WTC11 (cell line): ENCODE data around the gene BCORL1. TPM values are rescaled to one million over a fixed set of nuclear protein-coding genes. Genes with fewer than 3 reads are reported as not detected.

Experiments
- ATAC-seq: fragments of 200-7000 bp; cut with Tn5 transposase; 2 replicates; pipeline ENCODE4 v1.10.0; 2021; ENCODE audit warnings: mild to moderate bottlenecking, moderate library complexity
- CTCF ChIA-PET: fragments of 300-600 bp; sonication (Branson Sonifier 250); formaldehyde crosslinking; loops from one replicate; lab custom pipeline; 2021; ENCODE audit warnings: antibody characterized with exemption; lab: Charles Lee
- POLR2A ChIA-PET: fragments of 350-600 bp; sonication (Branson Sonifier 250); formaldehyde crosslinking; loops from one replicate; lab custom pipeline; 2021; ENCODE audit warnings: antibody characterized with exemption; lab: Charles Lee
- DNase-seq: peaks from one replicate; pipeline ENCODE4 v3.0.0; 2021; ENCODE audit warnings: low spot score
- H3K27ac Mint-ChIP-seq: 2 replicates; pipeline ENCODE4 v1.8.0; 2021; ENCODE audit warnings: mixed read lengths
- H3K27me3 Mint-ChIP-seq: 2 replicates; pipeline ENCODE4 v1.8.0; 2021; ENCODE audit warnings: low read depth, mild to moderate bottlenecking, moderate library complexity, mixed read lengths
- H3K36me3 Mint-ChIP-seq: 2 replicates; pipeline ENCODE4 v1.8.0; 2021; ENCODE audit warnings: mixed read lengths
- H3K4me1 Mint-ChIP-seq: 2 replicates; pipeline ENCODE4 v1.8.0; 2022; ENCODE audit warnings: mixed read lengths
- H3K4me3 Mint-ChIP-seq: 2 replicates; pipeline ENCODE4 v1.8.0; 2021; ENCODE audit warnings: mild to moderate bottlenecking, moderate library complexity, mixed read lengths
- H3K9me3 Mint-ChIP-seq: 2 replicates; pipeline ENCODE4 v1.8.0; 2021; ENCODE audit warnings: mixed read lengths
- AR ChIP-seq: fragments of 250-450 bp; sonication (Bioruptor Pico); IDR thresholded peaks from 2 replicates; pipeline ENCODE4 v1.9.0; 2021; ENCODE audit warnings: mild to moderate bottlenecking
- ARID4B ChIP-seq: sonication (generic); formaldehyde crosslinking; IDR thresholded peaks from 2 replicates; pipeline ENCODE4 v1.8.0; 2023; ENCODE audit warnings: missing genetic modification reagents, mild to moderate bottlenecking, borderline replicate concordance
- ATF3 ChIP-seq: sonication (generic); formaldehyde crosslinking; conservative IDR thresholded peaks from 2 replicates; pipeline ENCODE4 v1.8.1; 2022; ENCODE audit warnings: mild to moderate bottlenecking, missing genetic modification reagents
- CBFB ChIP-seq: sonication (generic); formaldehyde crosslinking; IDR thresholded peaks from 2 replicates; pipeline ENCODE4 v1.8.1; 2022; ENCODE audit warnings: mild to moderate bottlenecking, low read depth, missing genetic modification reagents
- CREM ChIP-seq: sonication (generic); formaldehyde crosslinking; IDR thresholded peaks from 2 replicates; pipeline ENCODE4 v1.8.1; 2022; ENCODE audit warnings: mild to moderate bottlenecking, missing genetic modification reagents, moderate library complexity
- E2F1 ChIP-seq: sonication (generic); formaldehyde crosslinking; IDR thresholded peaks from 2 replicates; pipeline ENCODE4 v1.8.0; 2022; ENCODE audit warnings: mild to moderate bottlenecking, missing genetic modification reagents
- NFATC4 ChIP-seq: fragments of 250-450 bp; sonication (Bioruptor Pico); IDR thresholded peaks from 2 replicates; pipeline ENCODE4 v1.9.0; 2021; ENCODE audit warnings: mild to moderate bottlenecking
- RORB ChIP-seq: fragments of 250-450 bp; sonication (Bioruptor Pico); IDR thresholded peaks from 2 replicates; pipeline ENCODE4 v1.9.0; 2021; ENCODE audit warnings: mild to moderate bottlenecking
- SMAD4 ChIP-seq: sonication (generic); formaldehyde crosslinking; IDR thresholded peaks from 2 replicates; pipeline ENCODE4 v1.8.0; 2022; ENCODE audit warnings: mild to moderate bottlenecking, missing genetic modification reagents
- SOX15 ChIP-seq: fragments of 250-450 bp; sonication (Bioruptor Pico); IDR thresholded peaks from 2 replicates; pipeline ENCODE4 v1.9.0; 2021; ENCODE audit warnings: mild to moderate bottlenecking
- SP1 ChIP-seq: sonication (generic); formaldehyde crosslinking; conservative IDR thresholded peaks from 2 replicates; pipeline ENCODE4 v1.8.1; 2022; ENCODE audit warnings: missing genetic modification reagents
- ZNF232 ChIP-seq: sonication (generic); formaldehyde crosslinking; IDR thresholded peaks from 2 replicates; pipeline ENCODE4 v1.8.0; 2022; ENCODE audit warnings: mild to moderate bottlenecking, missing genetic modification reagents
- ZNF423 ChIP-seq: fragments of 250-450 bp; sonication (Bioruptor Pico); IDR thresholded peaks from 2 replicates; pipeline ENCODE4 v2.1.2; 2022; ENCODE audit warnings: mild to moderate bottlenecking, moderate library complexity
- ZNF425 ChIP-seq: fragments of 250-450 bp; sonication (Bioruptor Pico); conservative IDR thresholded peaks from 2 replicates; pipeline ENCODE4 v1.9.0; 2021; ENCODE audit warnings: mild to moderate bottlenecking
- ZNF512 ChIP-seq: sonication (generic); formaldehyde crosslinking; IDR thresholded peaks from 2 replicates; pipeline ENCODE4 v1.8.1; 2022; ENCODE audit warnings: missing genetic modification reagents, borderline replicate concordance
- ZSCAN18 ChIP-seq: fragments of 250-450 bp; sonication (Bioruptor Pico); IDR thresholded peaks from 2 replicates; pipeline ENCODE4 v2.1.2; 2022; ENCODE audit warnings: mild to moderate bottlenecking, moderate library complexity
- total RNA-seq: library from RNA; stranded (reverse); gene quantifications from 3 replicates; pipeline ENCODE4 v1.2.3, GENCODE V29; 2021

Gene BCORL1
- total RNA-seq, 1 experiment from 2014 or later = 12.0 TPM

GRCh38 chrX:130015181-130015580 lies 32.7 kb downstream of the BCORL1 start (continued):
- no peak for TF ChIP-seq ZNF425 (CRISPR knock-in tag)
- no peak for TF ChIP-seq ZNF512 (CRISPR knock-in tag)
- no peak for TF ChIP-seq ZNF232 (CRISPR knock-in tag)
- TF ChIP-seq E2F1 (CRISPR knock-in tag) = no peak
- no peak for TF ChIP-seq CREM (CRISPR knock-in tag)
- no peak for TF ChIP-seq ZSCAN18 (CRISPR knock-in tag)
- no peak for TF ChIP-seq SOX15 (CRISPR knock-in tag)
- TF ChIP-seq SMAD4 (CRISPR knock-in tag) = no peak

- ATAC-seq (no peak), DNase-seq (no peak)
- ChIA-PET POLR2A (no interaction called here), CTCF (interaction anchor here (0.6 kb wide), 1 partner anchor 102 kb away, joined by 3 read pairs; no protein-coding TSS in a partner anchor)
- Mint-ChIP-seq H3K27me3 (no peaks in the 10 kb centered on the region), H3K36me3 (no peaks in the 10 kb centered on the region), H3K4me1 (peaks cover 3% of the 10 kb centered on the region; the same call in 1 of the 2 replicates), H3K9me3 (no peaks in the 10 kb centered on the region), H3K4me3 (no peak overlapping the region), H3K27ac (no peak overlapping the region)
- no peak for TF ChIP-seq ATF3 (CRISPR knock-in tag)
- no peak for TF ChIP-seq ARID4B (CRISPR knock-in tag)
- no peak for TF ChIP-seq SP1 (CRISPR knock-in tag)
- TF ChIP-seq CBFB (CRISPR knock-in tag) = no peak
- no peak for TF ChIP-seq RORB (CRISPR knock-in tag)
- no peak for TF ChIP-seq ZNF423 (CRISPR knock-in tag)
- no peak for TF ChIP-seq AR (CRISPR knock-in tag)
- no peak for TF ChIP-seq ZSCAN18 (CRISPR knock-in tag)
- no peak for TF ChIP-seq NFATC4 (CRISPR knock-in tag)
Measured at GRCh38 chrX:130018143-130018542, 35.7 kb downstream of the BCORL1 start.
